T-helper 1 cell (primary cell): ENCODE results near the gene KIF1B.
"Not testable (repeated sequence)": the region's sequence is repeated elsewhere in the genome, so short reads cannot be mapped to it uniquely, and the experiment has no call there.

Experiments used
- DNase-seq, 5 donors: peaks; one replicate each; pipeline ENCODE4 v3.0.0-alpha.2; 2012 to 2020

KIF1B gene

DNA sequence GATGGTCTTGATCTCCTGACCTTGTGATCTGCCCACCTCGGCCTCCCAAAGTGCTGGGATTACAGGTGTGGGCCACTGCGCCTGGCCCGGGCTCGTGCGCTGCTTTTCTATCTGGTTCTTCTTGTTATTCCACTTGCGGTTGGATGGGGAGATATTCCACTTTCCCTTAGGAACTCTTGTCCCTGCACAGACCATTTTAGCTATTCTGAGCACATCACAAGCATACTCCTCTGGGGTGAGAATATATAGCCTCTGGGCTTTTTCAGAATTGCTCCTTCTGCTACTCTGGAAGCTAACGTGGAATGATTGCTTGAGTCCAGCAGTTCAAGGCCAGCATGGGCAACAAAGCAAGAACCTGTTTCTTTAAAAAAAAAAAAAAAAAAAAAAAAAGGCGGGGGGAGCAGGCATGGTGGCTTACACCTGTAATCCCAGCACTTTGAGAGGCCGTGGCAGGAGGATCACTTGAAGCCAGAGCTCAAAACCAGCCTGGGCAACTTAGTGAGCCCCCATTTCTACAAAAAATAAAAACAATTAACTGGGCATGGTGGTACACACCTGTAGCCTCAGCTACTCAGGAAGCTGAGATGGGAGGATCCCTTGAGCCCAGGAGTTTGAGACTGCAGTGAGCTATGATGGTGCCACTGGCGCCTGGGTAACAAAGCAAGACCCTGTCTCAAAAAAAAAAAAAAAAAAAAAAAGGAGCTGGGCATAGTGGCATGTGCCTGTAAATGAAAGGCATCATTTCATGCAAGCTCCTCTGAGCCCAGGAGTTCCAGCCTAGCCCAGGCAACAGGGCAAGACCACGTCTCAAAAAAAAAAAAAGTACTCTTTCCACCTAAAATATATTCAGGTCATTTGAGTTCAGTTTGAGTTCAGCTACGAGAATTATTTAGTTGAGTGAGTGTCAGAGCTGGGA, 176.6 kb downstream of the KIF1B start:
- no peak for DNase-seq

DNA sequence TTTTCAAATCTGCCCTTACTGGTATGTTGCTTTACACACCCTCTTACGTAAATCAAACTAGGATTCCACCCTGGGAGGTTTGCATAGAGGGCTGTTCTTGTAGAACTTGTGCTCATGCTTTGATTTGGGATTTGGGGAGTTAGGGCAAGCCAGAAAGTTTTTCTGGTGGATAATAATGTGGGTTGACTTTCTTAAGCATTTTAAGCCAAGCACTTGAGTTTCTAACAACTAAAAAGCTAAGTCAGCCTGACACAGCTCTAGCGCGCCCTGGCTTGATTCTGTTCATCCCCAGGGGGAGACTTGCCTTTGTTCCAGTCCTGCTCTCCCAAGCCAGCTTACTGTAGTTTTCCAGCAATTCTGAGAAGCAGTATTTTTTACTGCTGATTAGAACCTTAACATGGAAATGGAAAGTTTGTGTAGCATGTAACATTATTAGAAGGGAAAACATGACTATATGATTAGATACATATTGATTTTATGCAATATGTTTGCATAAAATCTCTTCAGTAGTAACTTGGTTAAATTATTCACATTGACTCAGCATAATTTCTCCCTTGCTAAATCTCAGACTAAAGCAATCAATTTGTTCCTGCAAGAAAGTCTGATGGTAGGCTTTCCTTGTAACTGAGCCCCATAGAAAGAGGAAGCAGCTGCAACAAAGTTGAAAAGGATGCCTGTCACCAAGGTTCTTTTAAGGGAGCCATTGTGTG, 177.5 kb downstream of the KIF1B start:
- DNase-seq, result no peak

DNA sequence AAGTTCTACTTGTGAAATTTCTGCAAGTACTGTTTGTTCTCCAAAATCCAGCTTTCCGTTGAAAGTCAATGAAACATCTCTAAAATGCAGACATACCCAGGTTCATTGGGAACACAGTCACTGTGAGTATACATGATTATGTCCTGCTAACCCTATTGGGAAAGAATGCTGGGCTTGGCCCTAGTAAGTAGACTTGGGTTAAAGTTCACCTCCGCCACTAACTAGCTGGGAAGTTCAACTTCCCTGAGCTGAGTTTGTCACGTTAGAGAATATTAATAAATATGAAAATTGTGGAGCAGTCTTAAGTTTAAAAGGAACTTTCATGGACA, 178.0 kb downstream of the KIF1B start:
- no peak for DNase-seq

DNA sequence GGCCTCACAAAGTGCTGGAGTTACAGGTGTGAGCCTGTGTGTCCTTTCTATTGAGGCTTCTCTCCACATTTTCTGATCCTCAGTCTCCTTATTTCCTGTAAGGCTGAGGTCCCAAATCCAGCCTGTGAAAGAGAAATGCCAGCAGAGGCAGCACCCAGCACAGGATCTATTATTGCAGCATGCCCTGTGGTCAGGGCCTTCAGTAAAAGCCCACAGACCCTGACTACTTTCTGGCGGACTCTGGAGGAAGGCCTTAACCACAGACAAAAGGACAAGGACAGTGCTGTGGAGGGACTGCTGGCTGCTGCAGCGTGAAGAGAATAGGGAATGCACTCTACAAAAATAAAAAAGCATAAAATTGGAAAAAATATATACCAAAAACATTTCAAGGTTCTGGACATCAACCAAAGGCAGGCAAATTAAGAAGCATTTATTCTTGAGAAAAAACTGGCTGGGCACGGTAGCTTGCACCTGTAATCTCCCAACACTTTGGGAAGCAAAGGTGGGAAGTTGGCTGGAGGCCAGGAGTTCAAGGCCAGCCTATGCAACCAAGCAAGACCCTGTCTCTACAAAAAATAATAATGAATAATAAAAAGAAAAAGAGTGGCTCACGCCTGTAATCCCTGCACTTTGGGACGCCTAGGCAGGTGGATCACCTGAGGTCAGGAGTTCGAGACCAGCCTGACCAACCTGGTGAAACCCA, 179.1 kb downstream of the KIF1B start:
- no peak for DNase-seq

DNA sequence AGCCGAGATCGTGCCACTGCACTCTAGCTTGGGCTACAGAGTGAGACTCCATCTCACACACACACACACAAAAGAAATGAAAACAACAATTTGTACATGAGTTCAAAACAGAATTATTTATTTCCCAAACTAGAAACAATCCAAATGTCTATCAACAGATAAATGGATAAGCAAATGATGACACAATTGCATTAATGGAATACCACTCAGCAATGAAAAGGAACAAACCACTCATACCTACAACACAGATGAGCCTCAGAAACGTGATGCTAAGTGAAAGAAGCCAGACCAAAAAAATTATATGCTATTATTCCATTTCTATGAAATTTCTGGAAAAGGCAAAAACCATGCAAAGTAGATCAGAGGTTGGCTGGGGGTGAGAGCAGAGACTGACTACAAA, 186.5 kb downstream of the KIF1B start:
- DNase-seq, result no peak

DNA sequence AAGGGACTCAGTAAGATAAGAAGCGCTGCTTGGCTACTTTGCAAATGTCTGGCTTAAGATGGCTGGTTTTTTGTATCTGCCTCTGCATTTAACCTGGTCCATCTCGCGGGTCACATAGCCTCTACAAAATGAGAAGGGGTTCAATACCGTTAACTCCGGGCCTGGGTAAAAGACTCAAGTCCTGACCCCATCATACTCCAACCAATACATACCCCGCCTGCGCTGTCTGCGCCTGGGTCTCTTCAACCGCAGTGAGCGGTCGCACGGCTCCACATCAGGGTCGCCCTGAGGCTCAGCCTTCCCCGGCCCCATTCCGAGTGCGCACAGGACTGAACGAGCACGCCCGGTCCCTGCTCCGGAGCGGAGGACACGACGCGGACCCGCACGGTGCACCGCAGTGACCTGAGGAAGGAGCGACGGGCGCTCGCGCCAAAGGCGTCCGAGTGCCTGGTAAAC, 187.9 kb downstream of the KIF1B start:
- DNase-seq, result no peak

DNA sequence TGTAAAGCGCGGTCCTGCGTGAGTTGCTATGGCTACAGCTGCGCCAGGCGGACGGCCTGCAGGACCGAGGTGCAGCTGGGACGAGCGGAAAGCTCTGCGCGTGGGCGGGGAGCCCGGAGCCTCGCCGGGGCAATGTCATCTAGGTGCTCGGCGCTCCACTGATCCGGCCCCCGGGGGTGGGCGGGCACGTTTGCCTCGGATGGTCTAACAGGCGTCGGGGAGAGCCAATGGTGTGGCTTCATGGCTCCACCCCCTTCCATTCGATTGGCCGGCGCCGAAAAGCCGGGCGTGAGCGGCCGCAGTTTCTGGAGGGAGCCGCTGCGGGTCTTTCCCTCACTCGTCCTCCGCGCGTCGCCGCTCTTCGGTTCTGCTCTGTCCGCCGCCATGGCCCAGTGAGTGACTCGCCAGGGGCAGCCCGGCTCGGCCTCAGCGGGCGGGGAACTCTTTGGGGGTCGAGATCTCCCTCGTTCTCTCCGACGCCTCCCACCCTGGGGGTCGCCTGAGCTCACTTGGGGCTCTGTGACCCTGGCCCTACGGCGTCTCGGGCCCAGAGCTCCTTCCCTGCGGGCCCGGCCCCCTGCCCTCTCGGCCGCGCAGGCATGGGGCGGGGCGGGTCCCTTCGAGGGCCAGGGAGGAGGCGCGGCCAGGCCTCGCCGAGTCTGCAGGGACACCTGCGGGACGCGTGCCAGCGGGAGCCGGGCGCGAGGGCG, 188.5 kb downstream of the KIF1B start, which contains the start of gene PGD:
Gene PGD (plus strand): TSS at position 331 of the 710 bp plus-strand sequence. CDS start 54 bp downstream, at position 385.
- peak; percentile 92 to 98 (median 94) for DNase-seq

DNA sequence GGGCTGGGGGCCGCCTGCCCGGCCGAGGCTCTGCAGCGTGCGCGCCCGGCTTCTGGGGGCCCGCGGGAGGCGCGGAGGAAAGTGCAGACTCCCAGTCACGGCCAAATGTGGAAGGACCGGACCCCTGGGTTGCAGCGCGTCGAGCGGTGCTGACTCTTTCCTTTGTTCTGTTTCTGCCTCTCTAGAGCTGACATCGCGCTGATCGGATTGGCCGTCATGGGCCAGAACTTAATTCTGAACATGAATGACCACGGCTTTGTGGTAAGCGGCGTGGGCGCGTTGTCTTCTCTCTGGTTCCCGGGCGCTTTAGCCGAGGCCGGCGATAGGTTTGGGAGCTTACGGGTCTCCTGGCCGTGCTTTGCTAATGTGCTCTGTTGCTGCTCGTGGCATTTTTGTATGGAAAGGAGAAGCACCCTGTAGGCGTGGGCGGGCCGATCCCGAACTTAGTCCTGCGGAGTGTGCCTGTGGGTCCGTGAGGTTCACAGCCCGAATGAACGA, 189.1 kb downstream of the KIF1B start:
- DNase-seq, result no peak

DNA sequence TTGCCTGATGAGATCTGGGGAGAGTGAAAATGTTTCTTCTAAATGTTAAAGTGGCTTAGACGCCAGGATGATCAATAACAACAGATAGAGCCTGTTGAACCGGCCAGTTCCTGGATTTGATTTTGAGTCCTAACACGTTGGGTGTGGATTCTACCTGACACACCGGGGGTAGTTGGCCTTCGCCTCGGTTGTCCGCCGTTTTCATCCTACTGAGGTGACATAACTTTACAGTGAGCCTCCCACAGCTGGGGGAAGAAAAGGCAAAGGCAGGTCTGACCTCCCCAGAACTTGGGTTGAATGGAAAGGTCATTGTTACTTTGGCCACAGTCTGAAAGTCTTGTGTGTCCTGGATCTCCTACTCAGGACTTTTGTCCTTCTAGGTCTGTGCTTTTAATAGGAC, 189.6 kb downstream of the KIF1B start:
- no peak for DNase-seq

DNA sequence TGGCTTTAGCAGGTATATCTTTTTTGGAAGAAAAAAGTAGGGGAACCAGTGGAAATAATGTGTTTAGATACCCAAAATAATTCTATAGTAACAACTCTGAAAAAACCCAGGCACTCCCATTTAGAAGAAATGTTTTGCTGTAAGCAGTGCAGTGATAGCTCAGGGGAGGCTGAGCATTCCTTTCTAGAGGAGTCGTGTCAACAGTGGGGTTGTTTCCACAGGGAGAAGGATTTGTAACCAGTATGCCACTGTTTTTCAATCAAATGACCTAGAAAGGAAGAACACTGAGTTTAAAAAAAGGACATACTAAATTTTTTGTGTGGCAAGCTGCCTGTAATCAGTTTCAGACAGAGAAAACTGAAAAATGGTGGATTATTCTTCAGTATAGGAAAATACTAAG, 190.9 kb downstream of the KIF1B start:
- DNase-seq, result no peak

DNA sequence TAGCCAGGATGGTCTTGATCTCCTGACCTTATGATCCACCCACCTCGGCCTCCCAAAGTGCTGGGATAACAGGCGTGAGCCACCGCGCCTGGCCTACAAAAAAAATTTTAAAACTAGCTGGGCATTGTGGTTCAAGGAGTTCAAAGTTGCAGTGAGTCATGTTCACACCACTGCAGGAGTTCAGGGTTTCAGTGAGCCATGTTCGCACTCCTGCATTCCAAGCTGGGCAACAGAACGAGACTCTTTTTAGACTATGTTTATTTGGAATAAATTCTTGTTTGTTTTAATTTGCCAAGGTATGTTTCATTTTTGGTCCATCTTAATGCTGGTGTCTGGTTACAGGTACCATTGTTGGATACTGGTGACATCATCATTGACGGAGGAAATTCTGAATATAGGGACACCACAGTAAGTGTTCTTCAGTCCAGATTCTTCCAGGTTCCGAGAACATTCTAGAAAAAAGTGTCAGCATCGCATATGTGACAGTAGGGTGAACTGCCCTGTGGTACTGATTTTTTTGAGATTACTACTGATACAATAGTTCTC, 192.4 kb downstream of the KIF1B start:
- no peak for DNase-seq

DNA sequence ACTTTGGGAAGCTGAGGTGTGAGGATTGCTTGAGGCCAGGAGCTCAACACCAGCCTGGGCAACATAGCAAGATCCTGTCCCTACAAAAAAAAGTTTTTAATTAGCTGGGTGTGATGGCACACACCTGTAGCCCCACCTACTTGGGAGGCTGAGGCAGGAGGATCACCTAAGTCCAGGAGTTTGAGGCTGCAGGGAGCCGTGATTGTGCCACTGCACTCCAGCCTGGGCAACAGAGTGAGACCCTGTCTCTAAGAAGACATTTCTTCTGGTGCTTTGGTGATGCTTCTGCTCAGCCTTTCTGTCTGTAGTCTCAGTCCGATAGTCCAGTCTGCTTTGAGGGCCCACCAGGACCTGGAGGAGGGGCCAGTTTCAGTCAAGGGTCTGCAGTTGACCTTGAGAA, 196.8 kb downstream of the KIF1B start:
- DNase-seq, result no peak

DNA sequence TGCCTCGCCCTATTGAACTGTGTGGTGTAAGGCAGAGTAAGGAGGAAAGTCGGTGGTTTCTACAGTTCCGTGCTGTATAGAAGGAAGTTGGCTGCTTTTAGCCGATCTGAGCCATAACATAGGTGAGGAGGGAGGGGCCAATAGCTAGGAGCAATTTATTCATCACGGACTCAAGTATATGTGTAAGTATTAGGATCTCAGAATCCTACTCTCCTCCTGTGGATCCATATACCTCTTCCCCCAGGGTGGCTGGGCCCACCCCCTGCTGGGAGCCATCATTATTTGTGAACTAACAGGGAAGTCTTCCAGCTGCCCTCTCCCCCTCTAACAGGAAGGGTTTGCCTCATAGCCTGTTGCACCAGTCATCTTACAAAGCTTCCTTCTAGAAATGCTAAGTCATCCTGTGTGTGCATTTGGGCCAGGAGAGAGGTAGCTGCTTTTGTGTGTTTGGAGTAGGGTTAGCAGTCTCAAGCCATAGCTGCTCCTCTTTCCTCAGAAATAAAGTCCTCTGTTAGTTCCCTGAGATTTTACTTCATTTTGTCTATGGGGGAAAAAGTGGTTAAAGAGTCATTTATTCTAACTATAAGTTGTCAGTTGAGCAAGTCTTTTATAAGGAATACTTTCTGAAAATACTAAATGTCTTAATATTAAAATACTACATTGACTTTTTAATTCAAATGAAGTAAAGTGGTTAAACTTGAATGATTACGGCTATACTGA, 205.0 kb downstream of the KIF1B start:
- DNase-seq, result peak in 1 of 5 donors; percentile 77

DNA sequence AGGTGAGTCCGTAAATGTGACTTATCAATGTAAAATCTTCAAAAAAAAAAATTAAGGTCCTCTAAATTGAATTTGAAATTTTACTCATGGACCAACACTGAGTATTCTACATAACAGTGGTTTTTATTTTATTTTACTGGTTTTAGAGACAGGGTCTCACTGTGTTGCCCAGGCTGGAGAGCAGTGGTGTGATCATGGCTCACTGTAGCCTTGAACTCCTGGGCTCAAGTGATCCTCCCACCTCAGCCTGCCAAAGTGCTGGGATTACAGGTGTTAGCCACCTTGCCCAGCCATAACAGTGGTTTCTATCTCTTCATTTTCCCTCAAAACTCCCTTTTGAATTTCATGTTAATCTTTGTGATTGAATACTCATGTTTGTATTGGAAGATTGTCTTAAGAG, 205.6 kb downstream of the KIF1B start:
- DNase-seq, result not testable (repeated sequence)

DNA sequence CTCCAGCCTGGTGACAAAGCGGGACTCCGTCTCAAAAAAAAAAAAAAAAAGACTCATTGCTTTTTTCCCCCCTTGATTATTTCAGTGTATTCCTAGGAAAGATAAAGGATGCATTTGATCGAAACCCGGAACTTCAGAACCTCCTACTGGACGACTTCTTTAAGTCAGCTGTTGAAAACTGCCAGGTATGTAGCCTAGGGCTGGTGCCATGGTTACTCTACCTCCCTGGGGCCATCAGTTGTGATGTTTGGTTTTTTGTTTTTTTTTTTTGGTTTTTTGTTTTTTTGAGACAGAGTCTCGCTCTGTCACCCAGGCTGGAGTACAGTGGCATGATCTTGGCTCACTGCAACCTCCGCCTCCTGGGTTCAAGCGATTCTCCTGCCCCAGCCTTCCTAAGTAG, 208.4 kb downstream of the KIF1B start:
- DNase-seq, result not testable (repeated sequence)

DNA sequence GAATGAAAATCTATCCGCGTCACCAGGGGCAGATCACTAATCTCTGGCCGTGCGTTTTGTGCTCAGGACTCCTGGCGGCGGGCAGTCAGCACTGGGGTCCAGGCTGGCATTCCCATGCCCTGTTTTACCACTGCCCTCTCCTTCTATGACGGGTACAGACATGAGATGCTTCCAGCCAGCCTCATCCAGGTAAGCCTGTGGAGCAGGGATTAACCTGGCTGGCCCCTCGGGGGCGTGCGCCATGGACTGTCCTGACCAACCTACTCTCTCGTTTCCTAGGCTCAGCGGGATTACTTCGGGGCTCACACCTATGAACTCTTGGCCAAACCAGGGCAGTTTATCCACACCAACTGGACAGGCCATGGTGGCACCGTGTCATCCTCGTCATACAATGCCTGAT, 209.0 kb downstream of the KIF1B start:
- DNase-seq, result no peak

DNA sequence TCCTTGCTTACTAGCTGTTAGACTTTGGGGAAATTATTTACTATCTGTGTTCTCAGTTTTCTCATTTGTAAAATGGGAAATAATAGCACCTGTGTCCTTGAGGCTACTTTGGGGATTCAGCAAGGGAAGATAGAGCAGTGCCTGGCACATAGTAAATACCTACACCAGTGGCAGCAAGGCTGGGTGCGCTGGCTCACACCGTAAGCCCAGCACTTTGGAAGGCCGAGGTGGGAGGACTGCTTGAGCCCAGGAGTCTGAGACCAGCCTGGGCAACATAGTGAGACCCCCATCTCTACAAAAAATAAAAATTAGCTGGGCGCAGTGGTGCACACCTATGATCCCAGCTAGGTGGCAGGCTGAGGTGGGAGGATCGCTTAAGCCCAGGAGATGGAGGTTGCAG, 211.3 kb downstream of the KIF1B start:
- DNase-seq, result no peak

DNA sequence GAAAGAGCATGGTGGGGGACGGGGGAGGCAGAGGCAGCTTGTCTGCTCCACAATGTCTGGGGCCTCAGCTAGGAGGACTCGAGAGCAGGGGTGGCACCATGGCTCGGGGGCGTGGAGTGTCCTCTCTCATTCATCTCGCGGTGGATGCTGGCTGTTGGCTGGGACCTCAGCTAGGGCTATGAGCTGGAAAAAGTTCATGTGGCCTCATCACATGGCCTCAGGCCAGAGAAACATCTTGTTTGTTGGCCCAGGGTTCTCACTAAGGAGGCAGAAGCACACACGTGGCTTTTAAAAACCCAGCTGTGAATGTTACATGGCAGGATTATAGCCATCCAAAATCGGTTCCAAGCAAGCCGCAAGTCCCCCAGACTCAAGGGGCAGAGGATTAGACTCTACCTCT, 213.7 kb downstream of the KIF1B start:
- DNase-seq, result no peak

DNA sequence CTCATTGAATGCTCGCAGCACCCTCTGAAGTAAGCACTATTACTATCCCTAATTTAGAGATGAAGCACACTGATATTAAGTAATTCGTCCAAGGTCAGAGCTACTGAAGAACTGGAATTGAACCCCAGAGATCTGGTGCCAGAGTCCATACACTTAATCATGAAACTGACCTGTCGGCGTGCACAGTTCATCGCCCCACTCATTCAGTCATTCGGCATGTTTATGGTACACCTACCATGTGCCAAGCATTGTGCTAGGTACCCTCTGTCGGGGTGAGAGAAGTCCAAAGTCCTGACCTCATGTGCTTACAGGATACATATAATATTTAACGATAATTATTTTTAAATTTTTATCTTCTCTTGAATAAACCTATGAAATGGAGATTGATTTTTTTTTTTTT, 214.3 kb downstream of the KIF1B start:
- no peak for DNase-seq

DNA sequence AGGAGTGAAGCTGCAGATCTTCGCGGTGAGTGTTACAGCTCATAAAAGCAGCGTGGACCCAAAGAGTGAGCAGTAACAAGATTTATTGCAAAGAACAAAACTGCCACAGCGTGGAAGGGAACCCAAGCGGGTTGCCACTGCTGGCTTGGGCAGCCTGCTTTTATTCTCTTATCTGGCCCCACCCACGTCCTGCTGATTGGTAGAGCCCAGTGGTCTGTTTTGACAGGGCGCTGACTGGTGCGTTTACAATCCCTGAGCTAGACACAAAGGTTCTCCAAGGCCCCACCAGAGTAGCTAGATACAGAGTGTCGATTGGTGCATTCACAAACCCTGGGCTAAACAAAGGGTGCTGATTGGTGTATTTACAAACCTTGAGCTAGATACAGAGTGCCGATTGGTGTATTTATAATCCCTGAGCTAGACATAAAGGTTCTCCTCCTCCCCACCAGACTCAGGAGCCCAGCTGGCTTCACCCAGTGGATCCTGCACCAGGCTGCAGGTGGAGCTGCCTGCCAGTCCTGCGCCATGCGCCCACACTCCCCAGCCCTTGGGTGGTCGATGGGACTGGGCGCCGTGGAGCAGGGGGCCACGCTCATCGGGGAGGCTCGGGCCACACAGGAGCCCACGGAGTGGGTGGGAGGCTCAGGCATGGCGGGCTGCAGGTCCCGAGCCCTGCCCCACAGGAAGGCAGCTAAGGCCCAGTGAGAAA, 215.6 kb downstream of the KIF1B start:
- DNase-seq, result not testable (repeated sequence)

DNA sequence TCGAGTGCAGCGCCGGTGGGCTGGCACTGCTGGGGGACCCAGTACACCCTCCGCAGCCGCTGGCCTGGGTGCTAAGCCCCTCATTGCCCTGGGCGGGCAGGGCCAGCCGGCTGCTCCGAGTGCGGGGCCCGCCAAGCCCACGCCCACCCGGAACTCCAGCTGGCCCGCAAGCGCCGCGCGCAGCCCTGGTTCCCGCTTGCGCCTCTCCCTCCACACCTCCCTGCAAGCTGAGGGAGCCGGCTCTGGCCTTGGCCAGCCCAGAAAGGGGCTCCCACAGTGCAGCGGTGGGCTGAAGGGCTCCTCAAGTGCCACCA, 216.1 kb downstream of the KIF1B start:
- DNase-seq, result not testable (repeated sequence)
